Keratinocyte (primary cell): ENCODE results near the gene LYSMD2. TPM values are rescaled to one million over a fixed set of nuclear protein-coding genes. Genes with fewer than 3 reads are reported as not detected.

Source experiments
- DNase-seq: peaks from one replicate; pipeline ENCODE4 v3.0.0-alpha.2; 2011; ENCODE audit warnings: low read depth, missing footprints, low spot score
- FAIRE-seq: peaks from 2 replicates; lab custom pipeline; 2011; peaks lifted over from hg19 to GRCh38; lab: Jason Lieb, UNC
- H2AFZ ChIP-seq: 2 replicates; pipeline ENCODE4 v1.6.0; 2012; ENCODE audit warnings: low read length, control low read depth, inconsistent platforms; ENCODE audit not compliant: control insufficient read depth
- H3K27ac ChIP-seq: 2 replicates; pipeline ENCODE4 v1.5.1; 2011; ENCODE audit warnings: low read length; ENCODE audit not compliant: control insufficient read depth, insufficient read depth
- H3K27me3 ChIP-seq: 3 replicates; pipeline ENCODE4 v1.6.0; 2011; ENCODE audit warnings: low read length; ENCODE audit not compliant: control insufficient read depth, insufficient read depth; ENCODE audit errors: extremely low read depth
- H3K36me3 ChIP-seq, 2 experiments: 2 replicates in 1 of 2; 3 replicates in 1 of 2; pipeline ENCODE4 v1.5.1; 2011; ENCODE audit warnings: low read length in 2 of 2, mild to moderate bottlenecking in 1 of 2; ENCODE audit not compliant: control insufficient read depth in 2 of 2, insufficient read depth in 2 of 2; ENCODE audit errors: extremely low read depth in 1 of 2
- H3K4me1 ChIP-seq: 3 replicates; pipeline ENCODE4 v1.5.1; 2011; ENCODE audit warnings: low read length; ENCODE audit not compliant: control insufficient read depth, insufficient read depth; ENCODE audit errors: extremely low read depth
- H3K4me2 ChIP-seq: 3 replicates; pipeline ENCODE4 v1.6.0; 2011; ENCODE audit warnings: low read depth, low read length; ENCODE audit not compliant: control insufficient read depth, insufficient read depth; ENCODE audit errors: extremely low read depth
- H3K4me3 ChIP-seq, 3 experiments: fragments of 200-600 bp in 1 of 3; sonication (generic) in 1 of 3; 2 replicates in 2 of 3; 3 replicates in 1 of 3; pipeline ENCODE4 v1.5.1; 2011 to 2016; ENCODE audit warnings: low read length in 3 of 3, mild to moderate bottlenecking in 3 of 3, control low read depth in 2 of 3, inconsistent platforms in 1 of 3, low read depth in 1 of 3, mixed read lengths in 1 of 3, mixed run types in 1 of 3, moderate library complexity in 1 of 3; ENCODE audit not compliant: control insufficient read depth in 2 of 3, insufficient read depth in 2 of 3; ENCODE audit errors: extremely low read depth in 1 of 3
- H3K79me2 ChIP-seq: 2 replicates; pipeline ENCODE4 v1.6.0; 2012; ENCODE audit warnings: low read length; ENCODE audit not compliant: control insufficient read depth, insufficient read depth
- H3K9ac ChIP-seq: 3 replicates; pipeline ENCODE4 v1.6.0; 2011; ENCODE audit warnings: low read length; ENCODE audit not compliant: control insufficient read depth, insufficient read depth; ENCODE audit errors: extremely low read depth
- H3K9me1 ChIP-seq: 3 replicates; pipeline ENCODE4 v1.6.0; 2011; ENCODE audit warnings: low read length; ENCODE audit not compliant: control insufficient read depth, insufficient read depth; ENCODE audit errors: extremely low read depth
- H3K9me3 ChIP-seq: 2 replicates; pipeline ENCODE4 v1.5.1; 2012; ENCODE audit warnings: low read depth, low read length; ENCODE audit not compliant: control insufficient read depth
- H4K20me1 ChIP-seq: 3 replicates; pipeline ENCODE4 v1.6.0; 2011; ENCODE audit warnings: low read length; ENCODE audit not compliant: control insufficient read depth, insufficient read depth; ENCODE audit errors: extremely low read depth
- CTCF ChIP-seq, 3 experiments: IDR thresholded peaks in 1 of 3; conservative IDR thresholded peaks in 1 of 3; optimal IDR thresholded peaks in 1 of 3; 2 replicates in 2 of 3; 3 replicates in 1 of 3; pipeline versions ENCODE3 to v1.5.1; 2011; ENCODE audit warnings: low read length in 3 of 3, mild to moderate bottlenecking in 3 of 3, moderate library complexity in 2 of 3, control low read depth in 1 of 3, inconsistent platforms in 1 of 3; ENCODE audit not compliant: insufficient read depth in 2 of 3; ENCODE audit errors: extremely low read depth in 1 of 3
- EZH2 ChIP-seq: IDR thresholded peaks from one replicate; pipeline ENCODE4 v1.6.1; 2012; ENCODE audit warnings: inconsistent platforms, mild to moderate bottlenecking, low read length, moderate library complexity
- dilution Hi-C: fragments of 300-500 bp; cut with MboI; formaldehyde crosslinking; loops from one replicate; pipeline ENCODE4 v1.7.0; 2020; ENCODE audit warnings: low sequenced_read_pairs; ENCODE audit not compliant: extremely low pct_ligation_motif_present
- polyA plus RNA-seq, 5 experiments: library from polyadenylated mRNA; depleted of rRNA in 3 of 5; stranded (reverse) in 3 of 5; stranded (forward) in 1 of 5; unstranded in 1 of 5; fragments of >200 nt; gene quantifications; 1 replicate in 1 of 5; 2 replicates in 3 of 5; 3 replicates in 1 of 5; pipeline versions ENCODE4 v1.2.1 to v1.2.3, GENCODE V29; 2011 to 2012; ENCODE audit warnings: missing spikeins in 2 of 5, low read depth in 1 of 5, low replicate concordance in 1 of 5

Gene LYSMD2
- polyA plus RNA-seq, 1 donor (not counting 4 experiments of a cell fraction or from before 2014, with no cell fraction given) = 12.7 TPM

GRCh38 chr15:51721199-51721960 is 16.1 kb downstream of the LYSMD2 start:
- Histone ChIP-seq H4K20me1 (no peaks in the 10 kb centered on the region), H3K9ac (no peak overlapping the region), H3K4me3 (no peak overlapping the region), H2AFZ (no peak overlapping the region), H3K9me1 (no peaks in the 10 kb centered on the region), H3K27ac (no peak overlapping the region), H3K36me3 (no peaks in the 10 kb centered on the region), H3K79me2 (no peaks in the 10 kb centered on the region), H3K27me3 (no peaks in the 10 kb centered on the region), H3K4me2 (no peak overlapping the region), H3K4me1 (peaks cover 7% of the 10 kb centered on the region), H3K9me3 (no peaks in the 10 kb centered on the region)
- FAIRE-seq (no peak), DNase-seq (no peak)
- TF ChIP-seq CTCF (optimal IDR thresholded peaks at IDR 0.05 in 1 of 3, IDR thresholded peaks at IDR 0.05 in 1 of 3, conservative IDR thresholded peaks at IDR 0.05 in 1 of 3; ENCODE audit: extremely low read depth in 1 of 3, insufficient read depth in 2 of 3, low read length in 3 of 3) (no peak), EZH2 (no peak)
- dilution Hi-C loops = no loop called here

- no peaks in the 10 kb centered on the region for H3K27me3 ChIP-seq
- no peaks in the 10 kb centered on the region for H3K9me3 ChIP-seq
- H3K79me2 ChIP-seq = no peaks in the 10 kb centered on the region
- no peak for FAIRE-seq
- H3K4me2 ChIP-seq = no peak overlapping the region
- TF ChIP-seq EZH2 (no peak), CTCF (optimal IDR thresholded peaks at IDR 0.05 in 1 of 3, IDR thresholded peaks at IDR 0.05 in 1 of 3, conservative IDR thresholded peaks at IDR 0.05 in 1 of 3; ENCODE audit: extremely low read depth in 1 of 3, insufficient read depth in 2 of 3, low read length in 3 of 3) (no peak)
- H4K20me1 ChIP-seq = no peaks in the 10 kb centered on the region
- H3K4me1 ChIP-seq = peaks cover 3% of the 10 kb centered on the region
- H3K9me1 ChIP-seq = no peaks in the 10 kb centered on the region
- dilution Hi-C loops = no loop called here
- no peak overlapping the region for H3K27ac ChIP-seq
- no peak overlapping the region for H3K9ac ChIP-seq
- H3K4me3 ChIP-seq = no peak overlapping the region
- no peak for DNase-seq
- no peaks in the 10 kb centered on the region for H3K36me3 ChIP-seq
- H2AFZ ChIP-seq = no peak overlapping the region
Measured at GRCh38 chr15:51720201-51720995, 17.1 kb downstream of the LYSMD2 start.
